Activated effector memory CD4-positive, alpha-beta T cell treated with anti-CD3 and anti-CD28 coated beads, Interleukin-2, amount 50 U/mL, for 16 hours (primary cell): ENCODE measurements around the gene CHMP4B.
"Not testable (repeated sequence)": the region's sequence is repeated elsewhere in the genome, so short reads cannot be mapped to it uniquely, and the experiment has no call there.

Experiments
- DNase-seq: peaks from one replicate; pipeline ENCODE4 v3.0.0-alpha.2; 2020

The CHMP4B gene

GRCh38 chr20:33790566-33790965, 20.6 kb upstream of the CHMP4B start:
- DNase-seq, result no peak

- DNase-seq, result no peak
Observed at GRCh38 chr20:33791021-33791420, 20.1 kb upstream of the CHMP4B start.

GRCh38 chr20:33791540-33791939, 19.6 kb upstream of the CHMP4B start:
- DNase-seq, result no peak

- peak; percentile 83 for DNase-seq
Observed at GRCh38 chr20:33791959-33792597, 19.1 kb upstream of the CHMP4B start.

GRCh38 chr20:33792598-33792989, 18.6 kb upstream of the CHMP4B start:
- not testable (repeated sequence) for DNase-seq

- no peak for DNase-seq
Observed at GRCh38 chr20:33793011-33793931, 17.9 kb upstream of the CHMP4B start.

GRCh38 chr20:33796263-33796906, 14.8 kb upstream of the CHMP4B start:
- DNase-seq, result no peak

- DNase-seq, result no peak
Observed at GRCh38 chr20:33796907-33797544, 14.1 kb upstream of the CHMP4B start.

- no peak for DNase-seq
Observed at GRCh38 chr20:33798444-33798843, 12.7 kb upstream of the CHMP4B start.

GRCh38 chr20:33803921-33804337, 7.2 kb upstream of the CHMP4B start:
- no peak for DNase-seq

GRCh38 chr20:33808388-33808787, 2.8 kb upstream of the CHMP4B start:
- no peak for DNase-seq

GRCh38 chr20:33810259-33810658, 889 bp upstream of the CHMP4B start:
- DNase-seq, result no peak

GRCh38 chr20:33811776-33812151, 616 bp downstream of the CHMP4B start:
- DNase-seq, result peak; percentile 66

- peak; percentile 79 for DNase-seq
Observed at GRCh38 chr20:33812152-33812849, 1.2 kb downstream of the CHMP4B start.

- DNase-seq, result no peak
Observed at GRCh38 chr20:33812908-33813462, 1.8 kb downstream of the CHMP4B start.

- no peak for DNase-seq
Observed at GRCh38 chr20:33814238-33814712, 3.1 kb downstream of the CHMP4B start.

GRCh38 chr20:33815671-33816070, 4.5 kb downstream of the CHMP4B start:
- DNase-seq, result no peak

- no peak for DNase-seq
Observed at GRCh38 chr20:33816191-33816590, 5.0 kb downstream of the CHMP4B start.

- DNase-seq, result no peak
Observed at GRCh38 chr20:33817411-33817810, 6.3 kb downstream of the CHMP4B start.

- no peak for DNase-seq
Observed at GRCh38 chr20:33819456-33819855, 8.3 kb downstream of the CHMP4B start.

- DNase-seq, result no peak
Observed at GRCh38 chr20:33820362-33820761, 9.2 kb downstream of the CHMP4B start.

- DNase-seq, result no peak
Observed at GRCh38 chr20:33821270-33821836, 10.2 kb downstream of the CHMP4B start.
